Stimulated activated CD4-positive, alpha-beta T cell treated with anti-CD3 and anti-CD28 coated beads, Interleukin-4, amount 100 ng/mL, for 1 hour (primary cell): Measurements from ENCODE around the gene PLK5.
"Not testable (repeated sequence)": the region's sequence is repeated elsewhere in the genome, so short reads cannot be mapped to it uniquely, and the experiment has no call there.

ENCODE experiments used
- DNase-seq: peaks from one replicate; pipeline ENCODE4 v3.0.0-alpha.2; 2020

PLK5 gene

DNA sequence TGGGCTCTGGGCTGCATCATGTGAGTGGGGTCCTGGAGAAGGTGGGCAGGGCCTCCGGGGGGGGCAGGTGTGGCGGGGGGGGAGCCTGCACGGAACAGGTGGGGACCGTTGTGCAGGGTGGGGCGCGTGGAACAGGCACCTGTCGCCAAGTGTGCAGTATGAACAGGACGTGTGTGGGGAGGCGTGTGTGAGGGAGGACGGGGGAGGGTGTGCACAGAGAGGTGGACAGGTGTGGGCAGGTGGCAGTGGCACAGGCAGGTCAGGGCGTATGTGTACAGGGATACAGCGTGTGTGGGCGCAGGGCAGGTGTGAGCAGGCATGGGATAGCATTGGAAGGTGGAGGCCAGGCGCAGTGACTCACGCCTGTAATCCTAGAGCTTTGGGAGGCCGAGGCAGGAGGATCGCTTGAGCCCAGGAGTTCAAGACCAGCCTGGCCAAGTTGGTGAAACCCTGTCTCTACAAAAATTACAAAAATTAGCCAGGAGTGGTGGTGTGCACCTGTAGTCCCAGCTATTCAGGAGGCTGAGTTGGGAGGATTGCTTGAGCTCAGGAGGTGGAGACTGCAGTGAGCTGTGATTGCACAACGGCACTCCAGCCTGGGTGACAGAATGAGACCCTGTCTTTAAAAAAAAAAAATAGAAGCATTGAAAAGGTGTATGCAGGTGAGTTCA is 3.2 kb downstream of the PLK5 start:
- DNase-seq = no peak

DNA sequence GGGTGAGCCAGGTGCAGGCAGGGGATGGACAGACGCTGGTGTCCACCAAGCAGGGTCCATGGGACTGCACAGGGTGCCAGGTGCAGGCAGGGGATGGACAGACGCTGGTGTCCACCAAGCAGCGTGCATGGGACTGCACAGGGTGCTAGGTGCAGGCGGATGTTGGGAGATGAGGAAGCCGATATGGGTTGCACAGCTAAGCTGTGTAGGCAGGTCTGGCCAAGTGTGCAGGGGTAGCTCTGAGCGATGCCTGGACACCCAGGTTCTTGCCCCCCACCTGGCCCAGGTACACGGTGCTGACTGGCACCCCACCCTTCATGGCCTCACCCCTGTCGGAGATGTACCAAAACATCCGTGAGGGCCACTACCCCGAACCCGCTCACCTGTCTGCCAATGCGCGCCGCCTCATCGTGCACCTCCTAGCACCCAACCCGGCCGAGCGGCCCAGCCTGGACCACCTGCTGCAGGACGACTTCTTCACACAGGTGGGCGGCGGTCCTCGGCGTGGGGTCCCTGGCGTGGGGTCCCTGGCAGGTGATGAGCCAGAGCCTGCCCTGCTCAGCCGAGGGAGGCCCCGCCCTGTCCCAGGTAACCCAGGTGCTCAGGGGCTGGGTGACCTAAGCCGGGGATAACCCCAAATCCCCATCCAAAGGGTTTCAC is 3.9 kb downstream of the PLK5 start:
- no peak for DNase-seq

GRCh38 chr19:1528596-1529429 is 4.9 kb downstream of the PLK5 start:
- DNase-seq = no peak

- no peak for DNase-seq
Measured at GRCh38 chr19:1529430-1529816, 5.5 kb downstream of the PLK5 start.

GRCh38 chr19:1530856-1531255 is 7.0 kb downstream of the PLK5 start:
- not testable (repeated sequence) for DNase-seq

DNA sequence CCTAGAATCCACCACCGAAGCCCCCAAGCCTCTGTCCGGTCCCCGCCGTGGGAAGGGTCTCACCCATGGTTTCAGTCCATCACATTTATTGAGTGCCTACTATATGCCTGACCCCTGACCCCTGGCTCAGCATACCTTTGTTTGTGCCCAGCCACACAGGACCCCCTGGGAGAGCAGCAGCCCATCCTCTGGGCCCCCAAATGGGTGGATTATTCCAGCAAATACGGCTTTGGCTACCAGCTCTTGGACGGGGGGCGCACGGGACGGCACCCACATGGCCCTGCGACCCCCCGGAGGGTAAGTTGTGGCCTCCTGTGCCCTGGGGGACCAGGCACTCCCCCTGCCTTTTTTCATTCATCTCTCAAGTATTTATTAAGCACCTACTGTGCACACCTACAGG is 7.7 kb downstream of the PLK5 start:
- no peak for DNase-seq

DNA sequence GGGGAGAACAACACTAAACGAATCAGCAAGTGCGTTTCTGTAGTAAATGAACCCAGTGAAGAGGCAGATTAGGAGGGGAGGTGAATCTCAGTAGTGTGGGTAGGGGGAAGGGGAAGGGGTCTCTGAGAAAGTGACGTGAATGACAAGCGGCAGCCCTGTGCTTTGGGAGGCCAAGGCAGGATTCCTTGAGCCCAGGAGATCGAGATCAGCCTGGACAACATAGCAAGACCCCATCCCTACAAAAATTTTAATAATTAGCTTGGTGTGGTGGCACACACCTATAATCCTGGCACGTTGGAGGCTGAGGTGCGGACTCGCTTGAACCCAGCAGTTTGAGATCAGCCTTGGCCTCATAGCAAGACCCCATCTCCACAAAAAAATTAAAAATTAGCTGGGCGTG is 8.1 kb downstream of the PLK5 start:
- no peak for DNase-seq

GRCh38 chr19:1533510-1534150 is 9.8 kb downstream of the PLK5 start:
- DNase-seq = no peak

- DNase-seq = no peak
Measured at GRCh38 chr19:1534972-1535371, 11.1 kb downstream of the PLK5 start.

- DNase-seq = not testable (repeated sequence)
Measured at GRCh38 chr19:1535699-1536098, 11.8 kb downstream of the PLK5 start.

- no peak for DNase-seq
Measured at GRCh38 chr19:1538978-1539377, 15.1 kb downstream of the PLK5 start.

- DNase-seq = not testable (repeated sequence)
Measured at GRCh38 chr19:1539749-1540148, 15.9 kb downstream of the PLK5 start.

DNA sequence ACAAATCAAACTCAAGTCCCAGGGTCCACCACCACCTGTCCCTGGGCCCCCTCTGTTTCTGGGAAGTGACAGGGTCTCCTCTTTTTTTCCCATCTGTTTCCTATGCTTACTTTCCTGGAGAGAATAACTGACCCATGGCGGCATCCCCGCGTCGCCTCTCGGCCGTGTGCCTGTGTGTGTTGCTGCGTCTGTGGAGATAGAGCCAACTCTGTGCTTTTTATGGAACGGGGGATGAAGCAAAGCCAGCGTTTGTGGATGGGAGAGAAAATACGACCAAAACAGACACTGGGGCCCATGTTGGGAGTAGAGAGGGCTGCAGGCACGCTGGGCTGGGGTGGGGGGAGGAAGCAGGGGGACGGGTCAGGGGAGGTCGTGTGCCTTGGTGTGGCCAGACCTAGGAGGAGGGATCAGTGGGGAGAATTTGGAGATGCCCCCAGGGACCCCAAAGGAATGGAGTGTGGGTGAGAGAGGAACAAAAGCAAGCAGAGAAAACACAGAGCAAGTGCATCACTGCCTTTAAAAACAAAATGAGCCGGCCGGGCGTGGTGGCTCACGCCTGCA is 16.6 kb downstream of the PLK5 start:
- no peak for DNase-seq

DNA sequence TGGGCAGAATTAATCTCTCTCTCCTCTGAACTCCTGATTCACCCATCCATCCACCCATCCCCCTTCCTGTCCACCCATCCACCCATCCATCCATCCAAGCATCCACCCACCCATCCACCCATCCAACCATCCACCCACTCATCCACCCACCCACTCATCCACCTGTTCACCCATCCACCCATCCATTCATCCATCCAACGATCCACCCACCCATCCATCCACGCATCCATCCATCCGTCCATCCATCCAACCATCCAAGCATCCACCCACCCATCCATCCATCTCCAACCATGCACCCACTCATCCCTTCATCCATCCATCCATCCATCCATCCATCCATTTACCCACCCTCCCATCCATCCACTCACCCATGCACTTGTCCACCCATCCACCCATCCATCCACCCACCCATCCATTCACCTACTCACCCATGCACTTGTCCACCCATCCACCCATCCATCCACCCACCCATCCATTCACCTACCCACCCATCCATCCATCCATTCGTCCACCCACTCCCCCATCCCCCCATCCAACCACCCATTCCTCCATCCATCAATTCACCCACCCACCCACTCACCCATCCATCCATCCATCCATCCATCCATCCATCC is 25.6 kb downstream of the PLK5 start:
- no peak for DNase-seq

DNA sequence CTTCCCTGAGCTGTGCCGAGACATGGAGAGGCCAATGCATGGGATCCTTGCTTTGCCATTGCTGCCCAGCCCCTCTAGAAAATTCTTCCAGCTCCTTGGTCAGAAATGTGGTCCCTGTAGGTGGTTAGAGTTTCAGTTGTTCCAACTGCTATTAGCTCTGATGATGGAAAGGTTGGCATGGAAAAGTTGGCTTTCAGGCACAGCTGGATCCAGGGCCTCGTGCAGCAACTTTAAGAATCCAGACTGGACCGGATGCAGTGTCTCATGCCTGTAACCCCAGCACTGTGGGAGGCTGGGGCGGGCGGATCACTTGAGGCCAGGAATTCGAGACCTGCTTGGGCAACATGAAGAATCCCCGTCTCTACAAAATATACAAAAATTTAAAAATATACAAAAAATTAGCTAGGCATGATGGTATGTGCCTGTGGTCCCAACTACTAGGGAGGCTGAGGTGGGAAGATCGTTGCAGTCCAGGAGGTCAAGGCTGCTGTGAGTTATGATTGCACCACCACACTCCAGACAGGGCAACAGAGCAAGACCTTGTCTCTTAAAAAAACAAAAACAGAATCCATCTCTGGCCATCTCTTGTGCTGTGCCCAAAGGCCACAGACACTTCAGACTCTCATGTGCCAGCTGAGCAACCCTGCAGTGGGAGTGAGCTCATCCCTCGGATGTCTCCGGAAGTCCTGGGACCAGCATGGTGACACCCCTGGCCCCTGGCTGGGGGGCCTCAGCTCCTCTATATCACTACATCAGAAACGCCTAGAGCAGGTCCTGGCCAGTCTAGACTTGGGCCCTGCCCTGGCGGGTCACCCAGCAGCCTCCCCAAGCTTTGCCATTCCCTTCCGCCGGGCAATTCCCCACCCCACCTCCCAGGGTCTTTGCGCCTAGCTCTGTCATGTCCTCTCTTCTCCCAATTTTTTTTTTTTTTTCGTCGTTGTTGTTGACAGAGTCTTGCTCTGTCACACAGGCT is 27.5 kb downstream of the PLK5 start:
- DNase-seq = no peak

- no peak for DNase-seq
Measured at GRCh38 chr19:1553415-1553814, 29.5 kb downstream of the PLK5 start.

GRCh38 chr19:1554968-1555367 is 31.1 kb downstream of the PLK5 start:
- DNase-seq = no peak

- DNase-seq = no peak
Measured at GRCh38 chr19:1555487-1556389, 31.9 kb downstream of the PLK5 start.

DNA sequence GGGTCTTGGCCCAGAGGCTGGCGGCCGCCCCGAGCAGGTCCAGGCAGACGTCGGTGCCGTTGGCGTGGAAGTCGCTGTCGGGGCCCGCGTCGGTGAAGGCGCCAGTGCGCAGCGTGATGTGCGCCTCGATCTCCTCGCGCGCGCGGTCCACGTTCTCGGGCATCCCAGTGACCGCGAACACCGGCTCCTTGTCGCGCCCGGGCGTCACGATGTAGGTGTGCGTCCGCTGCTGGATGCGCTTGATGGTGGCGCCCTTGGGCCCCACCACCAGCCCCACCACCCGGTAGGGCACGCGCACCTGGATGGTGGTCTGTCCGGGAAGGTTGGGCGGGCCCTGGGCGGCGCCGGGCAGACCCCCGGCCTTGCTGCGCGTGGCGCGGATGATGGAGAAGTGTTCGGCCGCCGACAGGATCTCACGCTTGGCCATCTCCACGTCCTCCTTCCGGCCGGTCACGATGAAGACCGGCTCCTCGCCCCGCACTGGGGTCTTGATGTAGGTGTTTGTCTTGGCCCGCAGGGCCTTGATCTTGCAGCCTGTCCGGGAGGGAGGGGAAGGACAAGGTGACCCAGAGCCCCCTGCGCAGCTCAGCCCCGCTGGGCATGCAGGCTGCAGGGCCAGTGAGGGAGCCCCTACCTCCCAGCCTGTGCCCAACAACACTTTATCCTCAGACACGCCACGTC is 32.7 kb downstream of the PLK5 start:
- DNase-seq = no peak

DNA sequence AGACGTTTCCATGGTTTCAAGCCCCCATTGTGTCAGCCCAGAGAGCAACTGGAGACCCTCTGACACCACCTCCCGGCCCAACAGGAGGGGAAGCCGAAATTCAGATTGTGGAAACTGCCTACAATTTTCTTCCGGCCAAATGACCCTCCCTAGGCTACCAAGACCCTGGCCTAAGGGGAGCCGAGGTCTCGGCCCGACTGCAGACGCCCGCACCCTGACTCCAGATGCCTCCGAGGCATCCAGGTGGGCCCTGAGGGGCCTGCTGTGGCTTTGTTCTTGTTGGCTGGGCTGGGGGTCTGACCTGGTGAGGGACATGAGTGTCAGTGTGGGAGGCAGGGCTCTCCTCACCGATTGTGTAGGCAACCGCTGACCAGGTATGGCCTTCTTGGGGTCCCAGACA is 34.7 kb downstream of the PLK5 start:
- DNase-seq = no peak
